ENCODE results near the gene DHRS2.
"Not testable (repeated sequence)": the region's sequence is repeated elsewhere in the genome, so short reads cannot be mapped to it uniquely, and the experiment has no call there.

Gene DHRS2, protein sequence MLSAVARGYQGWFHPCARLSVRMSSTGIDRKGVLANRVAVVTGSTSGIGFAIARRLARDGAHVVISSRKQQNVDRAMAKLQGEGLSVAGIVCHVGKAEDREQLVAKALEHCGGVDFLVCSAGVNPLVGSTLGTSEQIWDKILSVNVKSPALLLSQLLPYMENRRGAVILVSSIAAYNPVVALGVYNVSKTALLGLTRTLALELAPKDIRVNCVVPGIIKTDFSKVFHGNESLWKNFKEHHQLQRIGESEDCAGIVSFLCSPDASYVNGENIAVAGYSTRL

GRCh38 chr14:23636317-23637211 lies at the start of gene DHRS2:
DHRS2 (plus strand) TSS chr14:23636364; CDS start chr14:23638865, 2,501 bp downstream.
- DNase-seq, result no peak

DNA sequence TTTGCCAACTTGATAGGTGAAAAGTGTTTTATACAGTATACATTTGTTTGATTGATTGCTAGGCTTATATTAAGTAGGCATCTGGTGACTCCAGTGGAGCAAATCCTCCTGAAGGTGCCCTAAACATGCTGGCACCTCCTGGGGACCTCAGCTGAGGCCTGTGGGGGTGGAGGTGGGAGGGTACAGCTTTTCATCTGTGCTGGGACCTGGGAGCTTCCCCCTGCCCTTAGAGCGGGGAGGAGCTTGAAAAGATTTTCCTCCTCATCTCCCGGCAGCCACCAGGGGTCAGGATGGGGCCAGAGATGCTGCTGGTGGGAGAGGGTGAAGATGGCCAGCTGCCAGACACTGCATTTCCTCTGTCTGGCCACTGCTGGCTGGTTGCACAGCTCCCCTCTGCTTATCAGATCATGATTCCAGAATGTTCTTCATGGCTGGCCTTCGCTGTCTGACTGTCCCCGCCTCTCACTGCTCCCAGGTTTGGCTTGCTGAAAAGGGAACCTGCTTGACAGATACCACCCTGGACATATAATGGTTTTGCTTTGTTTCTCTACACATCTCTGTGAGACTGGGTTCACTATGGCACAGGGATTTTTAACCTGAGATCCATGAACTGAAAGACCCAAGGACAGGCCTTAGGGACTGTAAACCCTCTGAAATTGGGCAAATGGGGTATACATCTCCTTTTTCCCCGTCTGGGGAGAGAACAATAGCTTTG lies 47.1 kb upstream of the DHRS2 start:
- peak; percentile 83 for DNase-seq

DNA sequence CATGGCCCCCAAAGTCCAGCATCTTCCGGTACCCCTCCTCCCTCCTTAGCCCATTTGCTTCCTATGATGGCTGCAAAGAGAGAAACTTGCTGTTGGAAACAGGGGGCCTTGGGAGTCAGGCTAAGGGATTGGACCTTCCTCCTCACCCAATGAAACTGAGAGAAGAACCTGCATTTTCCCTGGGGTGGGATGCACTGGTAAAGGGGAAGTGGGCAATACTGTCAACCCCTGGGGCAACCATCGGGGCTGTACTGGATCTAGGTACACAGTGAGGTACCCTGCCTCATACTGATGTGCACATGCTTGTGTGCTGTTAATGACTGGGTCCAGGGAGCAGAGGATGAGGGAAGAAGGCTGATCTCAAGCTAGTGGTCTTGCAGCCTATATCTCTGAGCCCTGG lies 46.6 kb upstream of the DHRS2 start:
- no peak for DNase-seq

DNA sequence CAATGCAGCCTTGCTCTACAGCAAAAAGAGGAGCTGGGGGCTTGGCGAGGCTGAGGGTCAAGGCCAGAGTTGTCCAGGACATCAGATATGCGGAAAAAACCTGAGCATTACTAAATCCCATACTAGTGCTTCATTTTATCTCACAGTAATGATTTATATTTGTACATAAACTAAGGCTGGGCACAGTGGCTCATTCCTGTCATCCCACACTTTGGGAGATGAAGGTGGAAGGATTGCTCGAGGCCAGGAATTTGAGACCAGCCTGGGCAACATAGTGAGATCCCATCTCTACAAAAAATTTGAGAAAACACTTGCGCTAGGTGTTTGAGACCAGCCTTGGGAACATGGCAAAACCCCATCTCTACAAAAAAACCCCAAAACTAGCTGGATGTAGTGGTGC lies 46.0 kb upstream of the DHRS2 start:
- no peak for DNase-seq

GRCh38 chr14:23594191-23594590 lies 42.0 kb upstream of the DHRS2 start:
- not testable (repeated sequence) for DNase-seq

GRCh38 chr14:23600322-23600707 lies 35.8 kb upstream of the DHRS2 start:
- no peak for DNase-seq

DNA sequence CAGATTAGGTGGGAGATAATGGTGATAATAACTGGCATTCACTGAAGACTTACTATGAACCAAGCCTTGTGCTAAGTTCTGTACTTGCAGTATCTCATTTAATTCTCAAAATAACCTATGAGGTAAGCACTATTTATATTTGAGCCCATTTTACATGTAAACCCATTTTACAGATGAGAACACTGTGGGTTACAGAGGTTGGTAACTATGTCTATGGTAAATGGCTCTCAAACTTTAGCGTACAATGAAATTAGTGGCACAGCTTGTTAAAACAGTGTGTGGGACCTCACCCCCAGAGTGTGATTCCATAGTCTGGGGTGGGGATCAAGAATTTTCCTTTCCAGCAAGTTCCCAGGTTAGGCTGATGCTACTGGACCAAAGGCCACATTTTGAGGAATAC lies 35.4 kb upstream of the DHRS2 start:
- no peak for DNase-seq

DNA sequence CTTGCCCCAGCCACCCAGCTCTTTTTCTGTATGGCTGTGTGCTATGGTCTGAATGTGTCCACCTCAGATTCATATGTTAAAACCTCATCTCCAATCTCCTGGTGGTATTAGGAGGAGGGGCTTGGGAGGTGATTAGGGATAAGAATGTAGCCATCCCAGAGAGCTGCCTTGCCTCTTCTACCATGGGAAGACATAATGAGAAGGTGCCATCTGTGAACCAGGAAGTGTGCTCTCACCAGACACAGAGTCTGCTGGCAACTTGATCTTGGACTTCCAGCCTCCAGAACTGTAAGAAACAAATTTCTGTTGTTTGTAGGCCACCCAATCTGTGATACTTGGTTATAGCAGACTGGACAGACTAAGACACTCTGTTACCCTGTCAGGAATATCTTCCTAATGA lies 34.7 kb upstream of the DHRS2 start:
- DNase-seq, result no peak

DNA sequence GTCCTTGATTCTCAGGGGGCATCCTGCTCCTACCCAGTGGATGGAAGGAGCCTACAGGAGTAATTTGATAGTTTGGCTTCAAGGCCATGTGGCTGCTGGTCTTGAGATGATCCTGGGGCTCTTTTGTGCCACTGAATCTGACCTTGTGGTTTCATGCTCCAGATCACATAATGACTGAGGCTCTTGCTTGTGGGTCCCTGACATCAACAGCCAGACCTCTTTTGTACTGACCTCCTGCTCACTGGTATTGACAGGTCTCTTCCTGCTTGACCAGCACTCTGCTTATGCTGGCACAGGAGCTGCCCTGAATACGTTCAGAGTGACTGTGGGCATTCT lies 34.4 kb upstream of the DHRS2 start:
- no peak for DNase-seq

DNA sequence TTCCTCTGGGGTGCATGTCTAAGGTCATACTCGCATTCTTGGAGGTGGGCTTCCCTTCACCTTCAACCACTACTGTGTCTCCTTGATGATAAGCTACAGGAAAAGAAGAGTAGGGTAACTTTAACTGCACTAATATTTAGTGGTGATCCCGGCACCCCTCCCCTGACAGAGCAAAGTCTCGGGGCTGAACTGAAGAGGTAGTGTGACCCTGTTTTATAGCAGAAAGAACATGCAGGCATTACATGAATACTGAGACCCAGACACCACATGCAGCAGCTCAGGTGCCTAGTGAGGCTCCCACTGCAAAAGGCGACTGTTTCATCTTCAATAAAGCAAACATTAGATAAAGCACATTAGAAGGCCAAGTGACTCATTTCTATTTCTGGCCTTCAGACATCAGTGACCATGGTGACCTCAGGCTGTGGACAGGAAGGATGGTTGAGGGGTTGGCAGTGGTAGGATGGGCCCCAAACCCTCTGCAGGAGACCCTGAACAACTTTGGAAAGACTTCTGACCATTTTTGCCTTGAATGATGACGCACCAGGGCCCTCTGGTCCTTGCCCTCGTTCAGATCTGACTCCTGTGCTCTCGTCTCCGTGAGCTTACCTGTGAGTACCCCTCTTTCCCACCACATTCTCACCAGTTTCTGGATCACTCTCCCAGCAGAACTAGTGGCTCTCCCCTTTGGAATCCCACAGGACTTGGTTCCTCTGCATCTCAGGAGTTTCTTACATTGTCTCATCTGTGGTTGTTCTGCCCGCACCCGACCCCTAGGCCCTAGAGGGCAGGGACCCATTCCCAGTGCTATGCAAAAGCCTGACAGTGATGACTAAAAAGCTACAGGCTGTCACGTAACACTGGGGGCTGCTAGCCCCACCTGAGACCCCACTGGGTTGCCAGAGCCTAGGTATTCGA lies 33.7 kb upstream of the DHRS2 start:
- DNase-seq, result no peak

DNA sequence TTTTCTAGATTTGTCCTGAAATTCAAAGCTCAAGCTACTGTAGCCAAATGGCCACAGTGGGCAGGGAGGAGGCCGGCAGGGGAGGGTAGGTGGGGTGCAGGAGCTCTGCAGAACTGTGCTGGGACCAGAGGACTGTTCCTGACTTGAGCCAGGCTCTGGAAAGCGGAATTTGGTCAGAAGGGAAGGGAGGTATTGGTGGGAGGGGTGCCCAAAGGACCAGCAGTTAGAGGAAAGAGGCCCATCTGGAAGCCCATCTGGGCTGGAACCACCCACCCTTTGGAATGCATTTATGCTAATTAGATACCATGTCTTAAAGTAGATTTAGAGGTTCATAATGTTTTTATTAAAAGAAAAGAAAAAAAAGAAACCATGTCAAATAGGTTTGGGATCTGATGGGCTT lies 33.1 kb upstream of the DHRS2 start:
- DNase-seq, result no peak

- no peak for DNase-seq
These were observed 32.0 kb upstream of the DHRS2 start for GRCh38 chr14:23604148-23604547.

GRCh38 chr14:23604675-23605170 lies 31.4 kb upstream of the DHRS2 start:
- no peak for DNase-seq

GRCh38 chr14:23605931-23606585 lies 30.1 kb upstream of the DHRS2 start:
- DNase-seq, result no peak

GRCh38 chr14:23608454-23608853 lies 27.7 kb upstream of the DHRS2 start:
- DNase-seq, result no peak

DNA sequence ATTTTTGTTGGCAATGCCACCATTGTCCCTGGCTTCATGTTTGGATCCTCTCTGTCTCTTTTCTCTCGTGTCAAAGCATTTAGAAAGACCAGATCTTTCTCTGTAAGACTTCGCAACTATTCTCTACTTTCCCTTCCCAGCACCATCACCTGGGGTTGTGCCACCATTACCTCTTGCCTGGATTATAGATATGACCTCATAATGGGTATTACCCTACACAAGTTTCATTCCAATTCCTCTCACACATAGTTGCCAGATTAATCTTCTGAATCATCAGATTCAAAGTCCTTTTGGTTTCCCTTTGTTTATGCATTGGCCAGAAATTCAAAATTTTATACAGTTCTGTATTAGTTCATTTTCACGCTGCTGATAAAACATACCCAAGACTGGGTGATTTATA lies 27.2 kb upstream of the DHRS2 start:
- no peak for DNase-seq

GRCh38 chr14:23609411-23610089 lies 26.6 kb upstream of the DHRS2 start:
- not testable (repeated sequence) for DNase-seq

- DNase-seq, result no peak
These were observed 25.9 kb upstream of the DHRS2 start for GRCh38 chr14:23610090-23610814.

DNA sequence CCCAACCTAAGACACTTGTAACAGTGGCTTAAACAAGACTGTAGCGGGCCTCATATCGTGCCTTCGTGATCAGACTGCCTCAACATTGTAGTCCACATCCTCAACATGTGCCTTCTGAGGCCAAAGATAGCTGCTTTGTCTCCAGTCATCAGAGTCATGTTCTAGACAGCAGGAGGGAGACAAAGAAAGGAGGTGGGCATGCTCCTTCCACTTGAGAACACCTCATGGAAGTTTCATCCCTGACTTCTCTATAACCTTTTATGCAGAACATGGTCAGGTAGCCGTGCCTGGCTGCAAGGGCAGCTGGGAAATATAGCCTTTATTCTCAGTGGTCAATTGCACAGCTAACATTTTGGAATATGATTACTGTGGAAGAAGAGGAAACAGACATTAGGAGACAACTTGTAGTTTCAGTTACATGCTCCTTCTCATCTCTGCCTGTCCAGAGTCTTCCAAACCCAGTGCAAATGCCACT lies 25.3 kb upstream of the DHRS2 start:
- no peak for DNase-seq

- DNase-seq, result no peak
These were observed 23.8 kb upstream of the DHRS2 start for GRCh38 chr14:23612354-23612732.

GRCh38 chr14:23612802-23613201 lies 23.4 kb upstream of the DHRS2 start:
- no peak for DNase-seq
